ENCODE measurements around the gene CCHCR1.

The CCHCR1 gene, protein sequence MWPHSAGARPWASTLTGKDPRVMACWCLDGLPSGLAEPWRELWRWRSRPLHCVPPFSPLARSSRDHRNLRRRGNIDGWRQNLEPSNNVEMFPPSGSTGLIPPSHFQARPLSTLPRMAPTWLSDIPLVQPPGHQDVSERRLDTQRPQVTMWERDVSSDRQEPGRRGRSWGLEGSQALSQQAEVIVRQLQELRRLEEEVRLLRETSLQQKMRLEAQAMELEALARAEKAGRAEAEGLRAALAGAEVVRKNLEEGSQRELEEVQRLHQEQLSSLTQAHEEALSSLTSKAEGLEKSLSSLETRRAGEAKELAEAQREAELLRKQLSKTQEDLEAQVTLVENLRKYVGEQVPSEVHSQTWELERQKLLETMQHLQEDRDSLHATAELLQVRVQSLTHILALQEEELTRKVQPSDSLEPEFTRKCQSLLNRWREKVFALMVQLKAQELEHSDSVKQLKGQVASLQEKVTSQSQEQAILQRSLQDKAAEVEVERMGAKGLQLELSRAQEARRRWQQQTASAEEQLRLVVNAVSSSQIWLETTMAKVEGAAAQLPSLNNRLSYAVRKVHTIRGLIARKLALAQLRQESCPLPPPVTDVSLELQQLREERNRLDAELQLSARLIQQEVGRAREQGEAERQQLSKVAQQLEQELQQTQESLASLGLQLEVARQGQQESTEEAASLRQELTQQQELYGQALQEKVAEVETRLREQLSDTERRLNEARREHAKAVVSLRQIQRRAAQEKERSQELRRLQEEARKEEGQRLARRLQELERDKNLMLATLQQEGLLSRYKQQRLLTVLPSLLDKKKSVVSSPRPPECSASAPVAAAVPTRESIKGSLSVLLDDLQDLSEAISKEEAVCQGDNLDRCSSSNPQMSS

DNA sequence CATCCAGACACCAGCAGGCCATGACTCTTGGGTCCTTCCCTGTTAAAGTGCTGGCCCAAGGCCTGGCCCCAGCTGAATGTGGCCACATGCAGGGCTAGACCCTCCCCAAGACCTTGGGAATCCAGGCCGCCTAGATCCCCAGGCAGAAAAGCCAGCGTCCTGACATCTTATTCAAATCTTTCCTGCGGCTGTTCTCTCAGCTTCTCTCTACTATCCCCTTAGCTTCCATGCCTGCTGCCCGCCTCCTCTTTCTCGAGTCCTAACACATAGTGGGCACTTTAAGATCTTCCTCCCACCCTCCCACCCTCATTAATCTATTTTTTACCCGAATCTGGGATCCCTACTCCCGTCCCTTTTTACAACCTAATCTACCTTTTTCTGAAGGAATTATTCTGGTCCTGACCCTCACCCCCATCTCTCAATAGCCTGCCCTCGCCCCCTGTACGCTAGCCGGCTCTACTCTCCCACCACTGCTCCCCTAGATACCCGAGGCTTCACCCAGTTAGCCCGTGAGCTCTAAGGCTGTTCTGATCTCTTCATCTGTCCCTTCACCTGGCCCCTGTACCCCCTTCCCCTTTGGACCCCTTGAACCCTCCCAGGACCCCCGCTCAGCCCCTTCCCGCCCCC is at the start of gene CCHCR1:
Gene CCHCR1, minus strand, starts transcription at position 290 of the 627 bp plus-strand sequence. Its CDS starts 202 bp downstream, at position 88.
- H3K36me3 ChIP-seq (ENCODE audit: low read length): peaks cover 15% of the 10 kb centered on the region; the same call in 1 of the 2 replicates
- H3K27ac ChIP-seq (ENCODE audit: low read depth, low read length): peak within 1 kb of the TSS; percentile 60
- H3F3A ChIP-seq (ENCODE audit: insufficient read depth): no peaks in the 10 kb centered on the region
- peak within 1 kb of the TSS; percentile 76 for H3K9ac ChIP-seq (ENCODE audit: low read length)
- H3K9me2 ChIP-seq (replicated peaks; ENCODE audit: insufficient read depth, low read length): no peaks in the 10 kb centered on the region
- peak within 1 kb of the TSS; percentile 80 for H3K4me2 ChIP-seq (ENCODE audit: low read depth, low read length, poor library complexity, severe bottlenecking)
- peaks cover 26% of the 10 kb centered on the region for H3K79me2 ChIP-seq (ENCODE audit: insufficient read depth, low read length)
- H3K9me3 ChIP-seq (ENCODE audit: insufficient read depth, low read length): no peaks in the 10 kb centered on the region
- TF ChIP-seq, protein P1, sequence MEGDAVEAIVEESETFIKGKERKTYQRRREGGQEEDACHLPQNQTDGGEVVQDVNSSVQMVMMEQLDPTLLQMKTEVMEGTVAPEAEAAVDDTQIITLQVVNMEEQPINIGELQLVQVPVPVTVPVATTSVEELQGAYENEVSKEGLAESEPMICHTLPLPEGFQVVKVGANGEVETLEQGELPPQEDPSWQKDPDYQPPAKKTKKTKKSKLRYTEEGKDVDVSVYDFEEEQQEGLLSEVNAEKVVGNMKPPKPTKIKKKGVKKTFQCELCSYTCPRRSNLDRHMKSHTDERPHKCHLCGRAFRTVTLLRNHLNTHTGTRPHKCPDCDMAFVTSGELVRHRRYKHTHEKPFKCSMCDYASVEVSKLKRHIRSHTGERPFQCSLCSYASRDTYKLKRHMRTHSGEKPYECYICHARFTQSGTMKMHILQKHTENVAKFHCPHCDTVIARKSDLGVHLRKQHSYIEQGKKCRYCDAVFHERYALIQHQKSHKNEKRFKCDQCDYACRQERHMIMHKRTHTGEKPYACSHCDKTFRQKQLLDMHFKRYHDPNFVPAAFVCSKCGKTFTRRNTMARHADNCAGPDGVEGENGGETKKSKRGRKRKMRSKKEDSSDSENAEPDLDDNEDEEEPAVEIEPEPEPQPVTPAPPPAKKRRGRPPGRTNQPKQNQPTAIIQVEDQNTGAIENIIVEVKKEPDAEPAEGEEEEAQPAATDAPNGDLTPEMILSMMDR (IDR thresholded peaks at IDR 0.05; ENCODE audit: insufficient read depth, low read length, poor library complexity, severe bottlenecking): no peak
- TF ChIP-seq EZH2phosphoT487 (conservative IDR thresholded peaks at IDR 0.05; ENCODE audit: low read length): no peak
- H3K27me3 ChIP-seq (ENCODE audit: low read length): no peaks in the 10 kb centered on the region
- H4K20me1 ChIP-seq (ENCODE audit: low read depth, low read length): peaks cover 3% of the 10 kb centered on the region; the same call in 1 of the 2 replicates
- peak within 1 kb of the TSS; percentile 79 for H2AFZ ChIP-seq (ENCODE audit: low read depth, low read length, severe bottlenecking)
- H3K4me3 ChIP-seq (ENCODE audit: insufficient read depth, low read length, poor library complexity, severe bottlenecking): peak within 1 kb of the TSS; percentile 89

DNA sequence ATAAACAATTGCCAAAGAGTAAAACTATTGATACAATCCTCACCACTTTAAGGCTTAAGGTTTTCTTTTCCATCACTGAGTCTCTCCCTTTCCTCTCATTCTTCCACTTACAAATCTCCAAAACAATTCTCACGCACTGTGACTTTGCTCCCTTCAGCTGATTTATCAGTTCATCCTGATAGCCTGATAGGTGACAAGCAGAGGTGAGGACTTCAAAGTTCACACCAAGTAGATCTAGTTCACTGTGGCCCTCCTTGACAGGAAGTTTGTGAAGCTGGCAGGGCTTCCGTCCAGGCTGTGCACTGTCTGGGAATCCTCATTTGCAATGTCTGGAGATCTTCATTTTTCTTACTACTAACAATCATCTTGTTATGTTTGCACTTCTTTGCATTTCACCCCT is 48.0 kb upstream of the CCHCR1 start:
- Histone ChIP-seq H3K36me3 (ENCODE audit: low read length) (no peaks in the 10 kb centered on the region; the same call in 1 of the 2 replicates), H3K4me2 (ENCODE audit: low read depth, low read length, poor library complexity, severe bottlenecking) (no peak overlapping the region), H3K4me3 (ENCODE audit: insufficient read depth, low read length, poor library complexity, severe bottlenecking) (no peak overlapping the region), H3K79me2 (ENCODE audit: insufficient read depth, low read length) (peaks cover 4% of the 10 kb centered on the region; the same call in 1 of the 2 replicates), H3F3A (ENCODE audit: insufficient read depth) (peaks cover 21% of the 10 kb centered on the region), H3K9me3 (ENCODE audit: insufficient read depth, low read length) (no peaks in the 10 kb centered on the region), H4K20me1 (ENCODE audit: low read depth, low read length) (no peaks in the 10 kb centered on the region), H3K9ac (ENCODE audit: low read length) (no peak overlapping the region), H3K9me2 (replicated peaks; ENCODE audit: insufficient read depth, low read length) (no peaks in the 10 kb centered on the region), H3K27ac (ENCODE audit: low read depth, low read length) (no peak overlapping the region), H3K27me3 (ENCODE audit: low read length) (no peaks in the 10 kb centered on the region), H2AFZ (ENCODE audit: low read depth, low read length, severe bottlenecking) (no peak overlapping the region)
- TF ChIP-seq, protein P1 (IDR thresholded peaks at IDR 0.05; ENCODE audit: insufficient read depth, low read length, poor library complexity, severe bottlenecking): no peak
- no peak for TF ChIP-seq EZH2phosphoT487 (conservative IDR thresholded peaks at IDR 0.05; ENCODE audit: low read length)

DNA sequence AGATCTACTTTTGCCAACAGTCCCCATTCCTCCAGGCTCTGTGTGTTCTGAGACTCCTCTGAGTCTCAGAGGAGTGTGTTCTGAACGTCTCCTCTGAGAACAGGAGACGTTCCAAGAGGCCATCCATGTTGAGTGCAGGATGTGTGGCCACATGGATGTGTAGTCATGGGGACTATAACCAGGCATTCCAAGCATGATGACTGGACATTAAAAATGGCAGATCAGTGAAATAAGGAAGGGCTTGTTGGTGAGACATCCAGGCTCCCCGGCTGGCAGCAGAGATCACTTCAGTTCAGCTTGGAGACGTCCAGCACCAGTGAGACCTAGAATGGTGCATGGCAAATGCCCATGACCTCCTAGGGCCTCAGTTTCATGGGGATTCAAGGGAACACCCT is 47.1 kb upstream of the CCHCR1 start:
- Histone ChIP-seq H3K27ac (ENCODE audit: low read depth, low read length) (peak overlapping the region; percentile 90), H3K9ac (ENCODE audit: low read length) (no peak overlapping the region), H3K36me3 (ENCODE audit: low read length) (peaks cover 8% of the 10 kb centered on the region), H2AFZ (ENCODE audit: low read depth, low read length, severe bottlenecking) (no peak overlapping the region), H3K4me2 (ENCODE audit: low read depth, low read length, poor library complexity, severe bottlenecking) (peak overlapping the region; percentile 73), H3K79me2 (ENCODE audit: insufficient read depth, low read length) (peaks cover 13% of the 10 kb centered on the region), H3K9me3 (ENCODE audit: insufficient read depth, low read length) (no peaks in the 10 kb centered on the region), H3K9me2 (replicated peaks; ENCODE audit: insufficient read depth, low read length) (no peaks in the 10 kb centered on the region), H3K27me3 (ENCODE audit: low read length) (no peaks in the 10 kb centered on the region), H3F3A (ENCODE audit: insufficient read depth) (peaks cover 30% of the 10 kb centered on the region), H4K20me1 (ENCODE audit: low read depth, low read length) (no peaks in the 10 kb centered on the region), H3K4me3 (ENCODE audit: insufficient read depth, low read length, poor library complexity, severe bottlenecking) (no peak overlapping the region)
- TF ChIP-seq, protein P1 (IDR thresholded peaks at IDR 0.05; ENCODE audit: insufficient read depth, low read length, poor library complexity, severe bottlenecking): no peak
- no peak for TF ChIP-seq EZH2phosphoT487 (conservative IDR thresholded peaks at IDR 0.05; ENCODE audit: low read length)
